GM12892 (cell line): ENCODE results near the gene PDCD1LG2.

ENCODE experiments used
- POLR2A ChIP-seq: IDR thresholded peaks from 2 replicates; pipeline ENCODE4 v1.6.1; 2011; ENCODE audit warnings: low read depth, low read length, control low read depth
- POLR2AphosphoS5 ChIP-seq: IDR thresholded peaks from 2 replicates; pipeline ENCODE4 v1.6.1; 2011; ENCODE audit warnings: low read depth, low read length, control low read depth
- TAF1 ChIP-seq: IDR thresholded peaks from 2 replicates; pipeline ENCODE4 v1.6.1; 2011; ENCODE audit warnings: low read depth, mild to moderate bottlenecking, control low read depth, low read length, borderline replicate concordance

DNA sequence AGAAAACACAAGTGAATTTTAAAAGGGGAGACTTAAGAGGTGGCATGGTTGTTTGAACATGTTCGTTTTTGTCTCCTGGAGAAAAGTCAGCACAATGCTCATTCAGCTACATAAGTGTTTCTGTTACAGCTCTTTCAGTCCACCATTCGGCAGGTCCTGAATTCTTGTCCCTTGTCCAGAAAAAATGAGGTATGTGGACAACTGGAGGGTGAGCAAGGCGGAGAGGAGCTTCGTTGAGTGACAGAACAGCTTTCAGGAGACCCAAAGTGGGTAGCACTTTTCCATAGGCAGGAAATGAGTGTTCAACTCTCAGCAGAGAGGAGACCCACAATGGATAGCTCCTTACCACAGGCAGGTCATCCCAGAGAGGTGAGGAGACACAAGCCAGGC is 4.9 kb downstream of the PDCD1LG2 start:
- no peak for TF ChIP-seq TAF1
- TF ChIP-seq POLR2A = no peak
- TF ChIP-seq POLR2AphosphoS5 = no peak
